ENCODE results near the gene PTGS2. TPM values are rescaled to one million over a fixed set of nuclear protein-coding genes. Genes with fewer than 3 reads are reported as not detected.

The PTGS2 gene
- total and polyA plus RNA-seq, 11 donors: 0.15 to 4.2 (median 0.56) TPM

GRCh38 chr1:186636786-186637185 is 43.4 kb downstream of the PTGS2 start:
- whole genome bisulfite sequencing, 4 donors: 81 to 90% (median 84%) methylated on average over 2 of the region's 2 CpGs
- Histone ChIP-seq H3K27me3 (no peaks in the 10 kb centered on the region), H3K4me3 (no peak overlapping the region), H3K27ac (no peak overlapping the region), H3K36me3 (no peaks in the 10 kb centered on the region), H3K4me1 (no peaks in the 10 kb centered on the region), H3K9me3 (no peaks in the 10 kb centered on the region)
- intact Hi-C loops (cut with DNase I): no loop called here
- no peak for ATAC-seq
- DNase-seq: no peak
- no peak for TF ChIP-seq POLR2A (IDR thresholded peaks at IDR 0.05)
- TF ChIP-seq, protein P1, sequence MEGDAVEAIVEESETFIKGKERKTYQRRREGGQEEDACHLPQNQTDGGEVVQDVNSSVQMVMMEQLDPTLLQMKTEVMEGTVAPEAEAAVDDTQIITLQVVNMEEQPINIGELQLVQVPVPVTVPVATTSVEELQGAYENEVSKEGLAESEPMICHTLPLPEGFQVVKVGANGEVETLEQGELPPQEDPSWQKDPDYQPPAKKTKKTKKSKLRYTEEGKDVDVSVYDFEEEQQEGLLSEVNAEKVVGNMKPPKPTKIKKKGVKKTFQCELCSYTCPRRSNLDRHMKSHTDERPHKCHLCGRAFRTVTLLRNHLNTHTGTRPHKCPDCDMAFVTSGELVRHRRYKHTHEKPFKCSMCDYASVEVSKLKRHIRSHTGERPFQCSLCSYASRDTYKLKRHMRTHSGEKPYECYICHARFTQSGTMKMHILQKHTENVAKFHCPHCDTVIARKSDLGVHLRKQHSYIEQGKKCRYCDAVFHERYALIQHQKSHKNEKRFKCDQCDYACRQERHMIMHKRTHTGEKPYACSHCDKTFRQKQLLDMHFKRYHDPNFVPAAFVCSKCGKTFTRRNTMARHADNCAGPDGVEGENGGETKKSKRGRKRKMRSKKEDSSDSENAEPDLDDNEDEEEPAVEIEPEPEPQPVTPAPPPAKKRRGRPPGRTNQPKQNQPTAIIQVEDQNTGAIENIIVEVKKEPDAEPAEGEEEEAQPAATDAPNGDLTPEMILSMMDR (IDR thresholded peaks at IDR 0.05): no peak

DNA sequence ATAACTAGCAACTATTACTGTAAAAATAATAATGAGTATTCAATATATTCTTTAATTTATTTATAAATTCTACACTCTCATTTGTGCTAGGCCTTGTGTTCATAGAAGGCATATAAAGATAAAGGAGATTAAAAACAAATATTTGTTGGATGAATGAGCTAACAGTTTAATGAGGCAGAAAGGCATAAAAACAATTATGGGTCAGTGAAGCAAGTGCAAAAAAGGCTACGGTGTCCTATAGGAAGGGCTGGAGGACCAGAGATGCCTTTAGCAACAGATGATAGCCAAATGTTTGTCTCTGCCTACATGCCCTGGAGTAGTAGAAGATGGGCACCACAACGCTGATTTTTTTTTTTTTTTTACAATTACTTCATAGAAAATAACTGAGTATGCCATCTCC is 45.7 kb downstream of the PTGS2 start:
- no peak overlapping the region for H3K27ac ChIP-seq
- no peak for ATAC-seq
- H3K4me1 ChIP-seq: no peaks in the 10 kb centered on the region
- H3K27me3 ChIP-seq: no peaks in the 10 kb centered on the region
- TF ChIP-seq, protein P1 (IDR thresholded peaks at IDR 0.05): no peak
- TF ChIP-seq POLR2A (IDR thresholded peaks at IDR 0.05): no peak
- intact Hi-C loops (cut with DNase I): no loop called here
- H3K4me3 ChIP-seq: no peak overlapping the region
- no peaks in the 10 kb centered on the region for H3K36me3 ChIP-seq
- 86 to 96% (median 93%) methylated on average over 2 of the region's 2 CpGs for WGBS, 4 donors
- H3K9me3 ChIP-seq: no peaks in the 10 kb centered on the region
- no peak for DNase-seq

- no peaks in the 10 kb centered on the region for H3K9me3 ChIP-seq
- no peaks in the 10 kb centered on the region for H3K4me1 ChIP-seq
- no peak overlapping the region for H3K27ac ChIP-seq
- DNase-seq: no peak
- no peaks in the 10 kb centered on the region for H3K27me3 ChIP-seq
- TF ChIP-seq, protein P1 (IDR thresholded peaks at IDR 0.05): no peak
- no peak for TF ChIP-seq POLR2A (IDR thresholded peaks at IDR 0.05)
- H3K36me3 ChIP-seq: no peaks in the 10 kb centered on the region
- H3K4me3 ChIP-seq: no peak overlapping the region
- ATAC-seq: no peak
- intact Hi-C loops (cut with DNase I): no loop called here
- 70 to 79% (median 74%) methylated on average over 1 of the region's 1 CpG for WGBS, 4 donors
Measured at GRCh38 chr1:186633116-186633515, 47.1 kb downstream of the PTGS2 start.

- WGBS, 4 donors: 83 to 86% (median 85%) methylated on average over 1 of the region's 1 CpG
- TF ChIP-seq, protein P1 (IDR thresholded peaks at IDR 0.05): no peak
- no peak for TF ChIP-seq POLR2A (IDR thresholded peaks at IDR 0.05)
- intact Hi-C loops (cut with DNase I): no loop called here
- Histone ChIP-seq H3K27me3 (no peaks in the 10 kb centered on the region), H3K27ac (no peak overlapping the region), H3K9me3 (no peaks in the 10 kb centered on the region), H3K4me3 (no peak overlapping the region), H3K36me3 (no peaks in the 10 kb centered on the region), H3K4me1 (peaks cover 0 to 17% (median 8%) of the 10 kb centered on the region in 12 donors)
- no peak for ATAC-seq
- no peak for DNase-seq
Measured at GRCh38 chr1:186629341-186629740, 50.9 kb downstream of the PTGS2 start.

Measured in heart left ventricle (tissue), 16 donors.